Upper lobe of left lung (tissue), 4 donors: ENCODE measurements around the gene ZNF423.

Source experiments
- EP300 ChIP-seq, 4 donors: sonication (generic); formaldehyde crosslinking; IDR thresholded peaks; one replicate each; pipeline ENCODE4 v1.5.1; 2017; ENCODE audit warnings: antibody characterized with exemption in 4 of 4, control low read depth in 2 of 4
- POLR2A ChIP-seq, 4 donors: fragments of 450-650 bp; IDR thresholded peaks; one replicate each; pipeline ENCODE4 v1.5.1; 2016 to 2017; ENCODE audit warnings: antibody characterized with exemption in 4 of 4, mild to moderate bottlenecking in 2 of 4
- POLR2AphosphoS5 ChIP-seq, 2 donors: sonication (generic); formaldehyde crosslinking; IDR thresholded peaks; one replicate each; pipeline ENCODE4 v1.5.1; 2017; ENCODE audit warnings: antibody characterized with exemption in 2 of 2
- TF ChIP-seq, protein P1 (sequence below), 6 experiments: fragments of 450-650 bp in 4 of 6; fragments of 200-600 bp in 2 of 6; sonication (generic) in 2 of 6; IDR thresholded peaks; one replicate each; pipeline ENCODE4 v1.5.1; 2016 to 2019; ENCODE audit warnings: antibody characterized with exemption in 6 of 6

DNA sequence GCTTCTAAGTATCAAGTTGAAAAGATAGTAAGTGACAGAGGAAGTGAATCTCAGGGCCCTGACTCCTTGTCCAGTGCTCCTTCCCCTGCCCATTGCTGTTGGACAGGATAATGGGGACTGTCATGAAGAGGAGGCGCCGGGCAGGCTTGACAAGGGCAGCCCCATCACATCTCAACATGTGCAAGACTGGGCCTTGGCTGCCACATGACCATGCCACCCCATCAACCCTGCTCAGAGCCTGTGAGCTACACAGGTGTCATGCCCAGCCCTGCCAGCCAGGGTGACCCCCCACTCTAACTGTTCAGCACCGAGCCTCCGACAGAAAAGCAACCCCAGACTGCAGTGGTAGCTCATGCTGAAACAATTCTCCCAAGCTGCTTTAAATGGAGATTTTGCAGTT is 310.7 kb downstream of the ZNF423 start:
- TF ChIP-seq, protein P1, sequence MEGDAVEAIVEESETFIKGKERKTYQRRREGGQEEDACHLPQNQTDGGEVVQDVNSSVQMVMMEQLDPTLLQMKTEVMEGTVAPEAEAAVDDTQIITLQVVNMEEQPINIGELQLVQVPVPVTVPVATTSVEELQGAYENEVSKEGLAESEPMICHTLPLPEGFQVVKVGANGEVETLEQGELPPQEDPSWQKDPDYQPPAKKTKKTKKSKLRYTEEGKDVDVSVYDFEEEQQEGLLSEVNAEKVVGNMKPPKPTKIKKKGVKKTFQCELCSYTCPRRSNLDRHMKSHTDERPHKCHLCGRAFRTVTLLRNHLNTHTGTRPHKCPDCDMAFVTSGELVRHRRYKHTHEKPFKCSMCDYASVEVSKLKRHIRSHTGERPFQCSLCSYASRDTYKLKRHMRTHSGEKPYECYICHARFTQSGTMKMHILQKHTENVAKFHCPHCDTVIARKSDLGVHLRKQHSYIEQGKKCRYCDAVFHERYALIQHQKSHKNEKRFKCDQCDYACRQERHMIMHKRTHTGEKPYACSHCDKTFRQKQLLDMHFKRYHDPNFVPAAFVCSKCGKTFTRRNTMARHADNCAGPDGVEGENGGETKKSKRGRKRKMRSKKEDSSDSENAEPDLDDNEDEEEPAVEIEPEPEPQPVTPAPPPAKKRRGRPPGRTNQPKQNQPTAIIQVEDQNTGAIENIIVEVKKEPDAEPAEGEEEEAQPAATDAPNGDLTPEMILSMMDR (IDR thresholded peaks at IDR 0.05) = no peak
- TF ChIP-seq POLR2A (IDR thresholded peaks at IDR 0.05) = no peak
- no peak for TF ChIP-seq POLR2AphosphoS5 (IDR thresholded peaks at IDR 0.05)
- no peak for TF ChIP-seq EP300 (IDR thresholded peaks at IDR 0.05)
